H1 (cell line): ENCODE measurements around the gene CBLB. TPM values are rescaled to one million over a fixed set of nuclear protein-coding genes. Genes with fewer than 3 reads are reported as not detected.

ENCODE experiments used
- CTCF ChIA-PET: fragments of 300-600 bp; sonication (Branson Sonifier 250); formaldehyde crosslinking; loops from one replicate; lab custom pipeline; 2021; ENCODE audit not compliant: partially characterized antibody; lab: Charles Lee
- POLR2A ChIA-PET: fragments of 300-600 bp; sonication (Branson Sonifier 250); formaldehyde crosslinking; loops from one replicate; lab custom pipeline; 2021; ENCODE audit warnings: inconsistent platforms; ENCODE audit not compliant: partially characterized antibody; lab: Charles Lee
- DNase-seq, 2 experiments: peaks; one replicate each; pipeline versions ENCODE4 v3.0.0 to v3.0.0-alpha.2; 2010 to 2022; ENCODE audit warnings: low spot score in 2 of 2, low read depth in 1 of 2, mixed read lengths in 1 of 2
- FAIRE-seq: peaks from 2 replicates; lab custom pipeline; 2011; peaks lifted over from hg19 to GRCh38; lab: Jason Lieb, UNC
- H2AFZ ChIP-seq: 2 replicates; pipeline ENCODE4 v1.8.1; 2012; ENCODE audit warnings: low read length, inconsistent platforms
- H2AK5ac ChIP-seq: 2 replicates; pipeline ENCODE4 v1.6.1; 2013; ENCODE audit warnings: low read depth, low read length
- H2BK120ac ChIP-seq: replicated peaks from 2 replicates; pipeline ENCODE3; 2013; ENCODE audit warnings: low read depth, low read length, inconsistent platforms
- H2BK12ac ChIP-seq: 2 replicates; pipeline ENCODE4 v1.6.1; 2013; ENCODE audit warnings: low read depth, low read length
- H2BK15ac ChIP-seq: 2 replicates; pipeline ENCODE4 v1.6.1; 2013; ENCODE audit warnings: low read length
- H2BK20ac ChIP-seq: 2 replicates; pipeline ENCODE4 v1.6.1; 2013; ENCODE audit warnings: low read length
- H2BK5ac ChIP-seq: 2 replicates; pipeline ENCODE4 v1.6.1; 2013; ENCODE audit warnings: low read depth, low read length
- H3K14ac ChIP-seq: 2 replicates; pipeline ENCODE4 v1.6.1; 2013; ENCODE audit warnings: inconsistent platforms; ENCODE audit not compliant: insufficient read length
- H3K18ac ChIP-seq: 2 replicates; pipeline ENCODE4 v1.6.1; 2013; ENCODE audit warnings: low read length; ENCODE audit errors: extremely low read depth
- H3K23ac ChIP-seq: 2 replicates; pipeline ENCODE4 v1.6.1; 2013; ENCODE audit warnings: inconsistent platforms; ENCODE audit not compliant: insufficient read length
- H3K23me2 ChIP-seq: 2 replicates; pipeline ENCODE4 v1.6.1; 2013; ENCODE audit warnings: low read depth, low read length
- H3K27ac ChIP-seq: 2 replicates; pipeline ENCODE4 v1.6.1; 2011; ENCODE audit warnings: low read depth, low read length, inconsistent platforms
- H3K27me3 ChIP-seq, 4 experiments: replicated peaks in 1 of 4; 1 replicate in 1 of 4; 2 replicates in 3 of 4; pipeline versions ENCODE4 v1.6.1 to v1.8.1; 2011 to 2013; ENCODE audit warnings: low read length in 3 of 4, mild to moderate bottlenecking in 3 of 4, inconsistent platforms in 2 of 4, mixed read lengths in 2 of 4, moderate library complexity in 1 of 4; ENCODE audit not compliant: control insufficient read depth in 3 of 4, insufficient read depth in 3 of 4; ENCODE audit errors: extremely low read depth in 1 of 4
- H3K36me3 ChIP-seq, 4 experiments: 2 replicates each; pipeline versions ENCODE4 v1.6.1 to v1.8.1; 2011 to 2013; ENCODE audit warnings: mild to moderate bottlenecking in 4 of 4, low read length in 3 of 4, moderate library complexity in 2 of 4, control low read depth in 1 of 4, inconsistent platforms in 1 of 4; ENCODE audit not compliant: insufficient read depth in 4 of 4, control insufficient read depth in 2 of 4
- H3K4ac ChIP-seq: replicated peaks from 2 replicates; pipeline ENCODE3; 2013; ENCODE audit warnings: low read length, low read depth, mixed read lengths, inconsistent platforms; ENCODE audit not compliant: insufficient read length
- H3K4me1 ChIP-seq, 4 experiments: replicated peaks in 1 of 4; 1 replicate in 1 of 4; 2 replicates in 3 of 4; pipeline versions ENCODE4 v1.6.1 to v1.8.1; 2011 to 2013; ENCODE audit warnings: low read length in 3 of 4, inconsistent platforms in 2 of 4, mixed read lengths in 1 of 4; ENCODE audit not compliant: insufficient read depth in 4 of 4, control insufficient read depth in 3 of 4
- H3K4me2 ChIP-seq, 2 experiments: 2 replicates each; pipeline versions ENCODE4 v1.6.1 to v1.8.1; 2011 to 2013; ENCODE audit warnings: low read depth in 2 of 2, low read length in 2 of 2, control low read depth in 1 of 2, inconsistent platforms in 1 of 2, mild to moderate bottlenecking in 1 of 2; ENCODE audit not compliant: insufficient read depth in 1 of 2
- H3K4me3 ChIP-seq, 4 experiments: fragments of 200-600, 300-600 bp in 1 of 4; sonication (generic), shearing (Covaris generic), sonication (Bioruptor Twin) in 1 of 4; 2 replicates each; pipeline versions ENCODE4 v1.5.1 to v1.8.1; 2011 to 2016; ENCODE audit warnings: low read length in 4 of 4, low read depth in 3 of 4, control low read depth in 2 of 4, inconsistent platforms in 2 of 4, mild to moderate bottlenecking in 2 of 4, mixed read lengths in 1 of 4, moderate library complexity in 1 of 4; ENCODE audit not compliant: insufficient read depth in 2 of 4; ENCODE audit errors: extremely low read depth in 1 of 4
- H3K56ac ChIP-seq: replicated peaks from 2 replicates; pipeline ENCODE3; 2013; ENCODE audit warnings: low read depth, mild to moderate bottlenecking, mixed read lengths, low read length, inconsistent platforms; ENCODE audit not compliant: insufficient read length
- H3K79me1 ChIP-seq: 2 replicates; pipeline ENCODE4 v1.6.1; 2013; ENCODE audit warnings: low read depth, low read length, control low read depth
- H3K79me2 ChIP-seq, 2 experiments: 2 replicates each; pipeline versions ENCODE4 v1.6.1 to v1.8.1; 2012 to 2013; ENCODE audit warnings: low read length in 2 of 2, mild to moderate bottlenecking in 2 of 2, inconsistent platforms in 1 of 2; ENCODE audit not compliant: insufficient read depth in 2 of 2, control insufficient read depth in 1 of 2
- H3K9ac ChIP-seq, 4 experiments: replicated peaks in 1 of 4; 1 replicate in 1 of 4; 2 replicates in 3 of 4; pipeline versions ENCODE4 v1.6.1 to v1.8.1; 2011 to 2013; ENCODE audit warnings: low read depth in 3 of 4, low read length in 3 of 4, control low read depth in 2 of 4, mild to moderate bottlenecking in 2 of 4, moderate library complexity in 2 of 4, inconsistent platforms in 1 of 4; ENCODE audit errors: extremely low read depth in 1 of 4
- H3K9me3 ChIP-seq, 2 experiments: 2 replicates each; pipeline versions ENCODE4 v1.6.1 to v1.8.1; 2012 to 2013; ENCODE audit warnings: mild to moderate bottlenecking in 2 of 2, moderate library complexity in 2 of 2, control low read depth in 1 of 2, inconsistent platforms in 1 of 2, low read depth in 1 of 2, low read length in 1 of 2, mixed read lengths in 1 of 2; ENCODE audit not compliant: insufficient read depth in 2 of 2
- H4K20me1 ChIP-seq, 2 experiments: replicated peaks in 1 of 2; 2 replicates each; pipeline versions ENCODE3 to v1.8.1; 2011 to 2013; ENCODE audit warnings: inconsistent platforms in 2 of 2, low read length in 2 of 2, mild to moderate bottlenecking in 1 of 2; ENCODE audit not compliant: insufficient read depth in 2 of 2, control insufficient read depth in 1 of 2
- H4K5ac ChIP-seq: 2 replicates; pipeline ENCODE4 v1.6.1; 2013; ENCODE audit warnings: low read length, low read depth, mixed read lengths, inconsistent platforms; ENCODE audit not compliant: insufficient read length
- H4K8ac ChIP-seq: 2 replicates; pipeline ENCODE4 v1.8.0; 2013; ENCODE audit warnings: mild to moderate bottlenecking, moderate library complexity, low read length, inconsistent platforms; ENCODE audit not compliant: insufficient read depth; ENCODE audit errors: extremely low read depth
- H4K91ac ChIP-seq: replicated peaks from 2 replicates; pipeline ENCODE3; 2013; ENCODE audit warnings: low read length, mixed read lengths, inconsistent platforms; ENCODE audit not compliant: insufficient read length
- ATF2 ChIP-seq: IDR thresholded peaks from 2 replicates; pipeline ENCODE4 v1.6.1; 2012; ENCODE audit warnings: low read length, inconsistent platforms
- CHD1 ChIP-seq: IDR thresholded peaks from 2 replicates; pipeline ENCODE4 v1.6.1; 2012; ENCODE audit warnings: low read depth, low read length, improper control_type of control experiment
- E2F6 ChIP-seq: IDR thresholded peaks from 2 replicates; pipeline ENCODE4 v1.6.1; 2012; ENCODE audit warnings: inconsistent platforms
- FOSL1 ChIP-seq: IDR thresholded peaks from 2 replicates; pipeline ENCODE4 v1.6.1; 2011; ENCODE audit warnings: mild to moderate bottlenecking, low read depth, low read length, moderate library complexity; ENCODE audit not compliant: insufficient read depth
- HDAC2 ChIP-seq, 2 experiments: fragments of 300-600 bp in 1 of 2; sonication (generic) in 1 of 2; IDR thresholded peaks; 2 replicates each; pipeline ENCODE4 v1.6.1; 2011 to 2012; ENCODE audit warnings: low read depth in 2 of 2, low read length in 2 of 2, mild to moderate bottlenecking in 2 of 2, moderate library complexity in 2 of 2, borderline replicate concordance in 1 of 2, inconsistent platforms in 1 of 2
- JUND ChIP-seq: IDR thresholded peaks from 2 replicates; pipeline ENCODE4 v1.6.1; 2011; ENCODE audit warnings: mild to moderate bottlenecking, improper control_type of control experiment, low read length
- KDM5A ChIP-seq: fragments of 200-600 bp; IDR thresholded peaks from 2 replicates; pipeline ENCODE4 v1.7.1; 2012; ENCODE audit warnings: mild to moderate bottlenecking, low read length, inconsistent platforms, mixed read lengths
- NANOG ChIP-seq: IDR thresholded peaks from 2 replicates; pipeline ENCODE4 v1.6.1; 2011; ENCODE audit warnings: low read length, low read depth, mild to moderate bottlenecking, inconsistent platforms; ENCODE audit not compliant: insufficient read depth, poor library complexity, severe bottlenecking
- SIN3A ChIP-seq, 2 experiments: IDR thresholded peaks in 1 of 2; conservative IDR thresholded peaks in 1 of 2; 2 replicates each; pipeline ENCODE4 v1.6.1; 2011 to 2012; ENCODE audit warnings: low read length in 2 of 2, improper control_type of control experiment in 1 of 2, low read depth in 1 of 2, mild to moderate bottlenecking in 1 of 2
- SP4 ChIP-seq: IDR thresholded peaks from 2 replicates; pipeline ENCODE4 v1.6.1; 2012; ENCODE audit warnings: low read length, inconsistent platforms
- TCF12 ChIP-seq: IDR thresholded peaks from 2 replicates; pipeline ENCODE4 v1.6.1; 2011; ENCODE audit warnings: low read depth, mild to moderate bottlenecking, low read length
- TEAD4 ChIP-seq: IDR thresholded peaks from 2 replicates; pipeline ENCODE4 v1.6.1; 2012; ENCODE audit warnings: low read depth, low read length, inconsistent platforms, mixed read lengths
- WGBS, 2 experiments: shearing (Covaris generic) in 1 of 2; methylation state at CpG; one replicate each; pipeline versions ENCODE4 v1.1.6 to v1.1.7; 2013 to 2015; ENCODE audit warnings: low lambda C conversion rate in 2 of 2, mixed read lengths in 2 of 2, inconsistent platforms in 1 of 2, low coverage in 1 of 2, missing lambda C conversion rate in 1 of 2; ENCODE audit not compliant: insufficient replicate concordance in 2 of 2, insufficient coverage in 1 of 2, insufficient read length in 1 of 2; ENCODE audit errors: extremely low coverage in 1 of 2, missing lambda C conversion rate in 1 of 2; 5-methylcytosine and 5-hydroxymethylcytosine counted together
- polyA plus RNA-seq, 7 experiments: library from polyadenylated mRNA; depleted of rRNA in 3 of 7; stranded (reverse) in 5 of 7; unstranded in 2 of 7; fragments of >200 nt in 5 of 7; fragments of 200-250 nt in 2 of 7; gene quantifications; 1 replicate in 5 of 7; 2 replicates in 1 of 7; 4 replicates in 1 of 7; pipeline versions ENCODE4 v1.2.1 to v1.2.3, GENCODE V29; 2011 to 2013; ENCODE audit warnings: missing spikeins in 2 of 7, mixed read lengths in 2 of 7
- total RNA-seq: library from RNA; stranded (reverse); fragmentation: NEBNext Ultra II Directional; extraction: Animal tissue kit (Norgen Biotek cat#: 25700); gene quantifications from 2 replicates; pipeline ENCODE4 v1.2.1, GENCODE V29; 2021

CBLB gene
- total and polyA plus RNA-seq, 2 of the 8 experiments (the other 6 are each of a cell fraction or from before 2014, with no cell fraction given), result 14.5 to 26.0 TPM

- Histone ChIP-seq H3K79me2 (no peaks in the 10 kb centered on the region), H3K23me2 (no peaks in the 10 kb centered on the region; the same call in 1 of the 2 replicates), H2BK15ac (no peak overlapping the region), H3K18ac (no peak overlapping the region), H2BK20ac (no peak overlapping the region), H4K8ac (no peak overlapping the region), H3K14ac (no peak overlapping the region), H3K27ac (no peak overlapping the region), H3K36me3 (no peaks in the 10 kb centered on the region), H2AFZ (no peak overlapping the region), H4K5ac (peak overlapping the region; percentile 72), H3K9ac (no peak overlapping the region), H3K9me3 (no peaks in the 10 kb centered on the region), H4K20me1 (no peaks in the 10 kb centered on the region), H3K4me1 (no peaks in the 10 kb centered on the region; a peak in 1 of 7 replicates), H2BK12ac (no peak overlapping the region), H3K56ac (no peak overlapping the region), H3K27me3 (no peaks in the 10 kb centered on the region), H2BK5ac (no peak overlapping the region), H3K23ac (no peak overlapping the region), H3K4ac (no peak overlapping the region), H3K79me1 (no peaks in the 10 kb centered on the region; the same call in 1 of the 2 replicates), H2AK5ac (no peak overlapping the region), H3K4me3 (no peak overlapping the region), H3K4me2 (no peak overlapping the region), H2BK120ac (no peak overlapping the region), H4K91ac (no peak overlapping the region)
- ChIA-PET CTCF (no interaction called here), POLR2A (no interaction called here)
- FAIRE-seq, result no peak
- WGBS, 2 experiments, result 46% methylated on average over 1 of the region's 1 CpG; no CpG with 5 or more reads in 1 of the 2 experiments
- no peak for DNase-seq
- TF ChIP-seq SIN3A (conservative IDR thresholded peaks at IDR 0.05 in 1 of 2, IDR thresholded peaks at IDR 0.05 in 1 of 2; ENCODE audit: low read depth in 1 of 2, low read length in 2 of 2) (no peak), SP4 (no peak), ATF2 (no peak), HDAC2 (IDR thresholded peaks at IDR 0.05; ENCODE audit: borderline replicate concordance in 1 of 2, low read depth in 2 of 2, low read length in 2 of 2) (no peak), E2F6 (no peak), TEAD4 (no peak), NANOG (no peak), TCF12 (no peak), JUND (no peak), KDM5A (no peak), CHD1 (no peak), FOSL1 (no peak)
Measured at GRCh38 chr3:105845488-105845887, 23.3 kb downstream of the CBLB start.
